Measurements from ENCODE around the gene SLC9B2. TPM values are rescaled to one million over a fixed set of nuclear protein-coding genes. Genes with fewer than 3 reads are reported as not detected.
A peak's percentile ranks its signal among the peaks of the same experiment; 100 is the strongest.

Gene SLC9B2
- total RNA-seq, 2 experiments from 2014 or later, result 35.6 to 40.2 TPM

DNA sequence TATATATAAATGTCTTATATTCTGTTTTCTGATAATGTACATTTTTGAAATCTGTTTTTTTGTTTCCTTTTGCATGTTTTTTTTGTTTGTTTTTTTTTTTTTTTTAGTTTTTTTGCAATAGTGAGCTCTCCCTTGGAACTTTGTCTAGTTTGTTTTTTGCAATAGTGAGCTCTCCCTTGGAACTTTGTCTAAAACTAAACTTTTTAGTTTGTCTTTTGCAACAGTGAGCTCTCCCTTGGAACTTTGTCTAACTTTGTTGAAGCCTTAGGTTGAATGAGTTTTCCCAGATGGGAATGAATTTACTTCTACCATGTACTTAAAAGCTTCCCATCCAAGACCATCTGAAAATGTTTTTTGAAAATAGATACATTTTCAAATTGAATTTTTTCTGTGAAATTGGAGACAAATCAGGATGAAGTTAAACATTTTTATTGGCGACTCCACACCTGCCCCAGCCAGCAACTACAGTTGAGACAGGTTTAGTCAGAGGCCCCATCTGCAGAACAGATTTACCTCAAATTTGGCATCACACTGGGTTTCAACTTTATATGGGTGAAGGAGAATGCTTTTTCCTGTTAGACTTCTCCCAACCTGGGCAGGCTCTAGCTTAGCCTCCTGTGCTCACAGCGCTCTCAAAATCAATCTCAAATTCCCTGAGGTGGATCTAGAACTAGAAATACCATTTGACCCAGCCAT, 16.0 kb downstream of the SLC9B2 start:
- DNase-seq (no peak), ATAC-seq (no peak)
- Mint-ChIP-seq H3K4me3 (no peak overlapping the region), H3K27me3 (no peaks in the 10 kb centered on the region), H3K4me1 (ENCODE audit: low read depth) (peaks cover 2% of the 10 kb centered on the region), H3K36me3 (ENCODE audit: low read depth) (peaks cover 40% of the 10 kb centered on the region), H3K27ac (no peak overlapping the region), H3K9me3 (no peaks in the 10 kb centered on the region)
- ChIA-PET CTCF (interaction anchor here (1.6 to 1.7 kb wide), 2 partner anchors 15 to 30 kb away, joined by 4 read pairs; no protein-coding TSS in a partner anchor), POLR2A (interaction anchor here (1.2 kb wide), 1 partner anchor 19 kb away, joined by 3 read pairs; no protein-coding TSS in a partner anchor)
- TF ChIP-seq, protein P1, sequence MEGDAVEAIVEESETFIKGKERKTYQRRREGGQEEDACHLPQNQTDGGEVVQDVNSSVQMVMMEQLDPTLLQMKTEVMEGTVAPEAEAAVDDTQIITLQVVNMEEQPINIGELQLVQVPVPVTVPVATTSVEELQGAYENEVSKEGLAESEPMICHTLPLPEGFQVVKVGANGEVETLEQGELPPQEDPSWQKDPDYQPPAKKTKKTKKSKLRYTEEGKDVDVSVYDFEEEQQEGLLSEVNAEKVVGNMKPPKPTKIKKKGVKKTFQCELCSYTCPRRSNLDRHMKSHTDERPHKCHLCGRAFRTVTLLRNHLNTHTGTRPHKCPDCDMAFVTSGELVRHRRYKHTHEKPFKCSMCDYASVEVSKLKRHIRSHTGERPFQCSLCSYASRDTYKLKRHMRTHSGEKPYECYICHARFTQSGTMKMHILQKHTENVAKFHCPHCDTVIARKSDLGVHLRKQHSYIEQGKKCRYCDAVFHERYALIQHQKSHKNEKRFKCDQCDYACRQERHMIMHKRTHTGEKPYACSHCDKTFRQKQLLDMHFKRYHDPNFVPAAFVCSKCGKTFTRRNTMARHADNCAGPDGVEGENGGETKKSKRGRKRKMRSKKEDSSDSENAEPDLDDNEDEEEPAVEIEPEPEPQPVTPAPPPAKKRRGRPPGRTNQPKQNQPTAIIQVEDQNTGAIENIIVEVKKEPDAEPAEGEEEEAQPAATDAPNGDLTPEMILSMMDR (IDR thresholded peaks at IDR 0.05), result no peak
- intact Hi-C loops (cut with micrococcal nuclease), result no loop called here

DNA sequence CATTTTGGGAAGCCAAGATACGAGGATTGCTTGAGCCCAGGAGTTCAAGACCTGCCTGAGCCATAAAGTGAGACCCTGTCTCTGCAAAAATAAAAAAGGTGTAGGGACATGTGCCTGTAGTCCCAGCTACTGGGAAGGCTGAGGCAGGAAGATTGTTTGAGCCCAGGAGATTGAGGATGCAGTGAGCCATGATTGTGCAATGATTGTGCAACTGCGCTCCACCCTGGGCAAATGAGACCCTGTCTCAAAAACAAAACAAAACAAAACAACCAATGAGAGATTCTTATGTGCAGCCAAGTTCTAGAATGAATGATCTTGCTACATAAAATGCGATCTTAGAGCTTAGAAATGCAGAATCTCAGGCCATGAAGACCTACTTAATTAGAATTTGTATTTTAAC, 22.5 kb downstream of the SLC9B2 start:
- DNase-seq, result no peak
- Mint-ChIP-seq H3K27me3 (no peaks in the 10 kb centered on the region), H3K9me3 (peaks cover 1% of the 10 kb centered on the region), H3K4me3 (no peak overlapping the region), H3K36me3 (ENCODE audit: low read depth) (peaks cover 18% of the 10 kb centered on the region), H3K27ac (no peak overlapping the region), H3K4me1 (ENCODE audit: low read depth) (peaks cover 13% of the 10 kb centered on the region)
- ChIA-PET POLR2A (no interaction called here), CTCF (interaction anchor here (0.7 kb wide), 1 partner anchor 38 kb away, joined by 3 read pairs; no protein-coding TSS in a partner anchor)
- TF ChIP-seq, protein P1 (IDR thresholded peaks at IDR 0.05), result no peak
- intact Hi-C loops (cut with micrococcal nuclease), result no loop called here
- no peak for ATAC-seq

GRCh38 chr4:103052779-103053178, 23.8 kb downstream of the SLC9B2 start:
- peaks cover 13% of the 10 kb centered on the region for H3K4me1 Mint-ChIP-seq (ENCODE audit: low read depth)
- H3K4me3 Mint-ChIP-seq, result no peak overlapping the region
- no peaks in the 10 kb centered on the region for H3K27me3 Mint-ChIP-seq
- DNase-seq, result no peak
- H3K36me3 Mint-ChIP-seq (ENCODE audit: low read depth), result peaks cover 27% of the 10 kb centered on the region
- ChIA-PET CTCF (interaction anchor here (0.8 to 1.5 kb wide), 6 partner anchors 9 to 47 kb away, joined by 3 to 9 read pairs (median 4); partner anchors contain the start of gene BDH2), POLR2A (no interaction called here)
- H3K27ac Mint-ChIP-seq, result no peak overlapping the region
- TF ChIP-seq, protein P1 (IDR thresholded peaks at IDR 0.05), result no peak
- H3K9me3 Mint-ChIP-seq, result peaks cover 1% of the 10 kb centered on the region
- ATAC-seq, result no peak
- intact Hi-C loops (cut with micrococcal nuclease), result no loop called here

DNA sequence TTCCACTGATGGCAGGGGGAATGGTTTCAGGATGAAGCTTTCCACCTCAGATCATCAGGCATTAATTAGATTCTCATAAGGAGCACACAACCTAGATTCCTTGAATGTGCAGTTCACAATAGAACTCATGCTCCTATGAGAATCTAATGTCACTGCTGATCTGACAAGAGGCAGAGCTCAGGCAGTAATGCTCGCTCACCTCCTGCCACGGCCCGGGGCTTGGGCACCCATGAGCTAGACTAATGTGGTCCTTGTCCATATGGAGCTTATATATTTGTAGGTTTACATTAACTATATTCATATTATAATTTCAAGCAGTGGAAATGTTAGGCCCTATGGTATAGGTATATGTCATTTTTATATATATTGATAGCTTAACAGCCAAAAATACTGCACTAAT, 24.4 kb downstream of the SLC9B2 start:
- no peak overlapping the region for H3K27ac Mint-ChIP-seq
- ChIA-PET CTCF (interaction anchor here (0.8 to 1.5 kb wide), 6 partner anchors 8 to 48 kb away, joined by 3 to 9 read pairs (median 4); partner anchors contain the start of gene BDH2), POLR2A (no interaction called here)
- H3K4me1 Mint-ChIP-seq (ENCODE audit: low read depth), result peaks cover 13% of the 10 kb centered on the region
- DNase-seq (no peak), ATAC-seq (no peak)
- H3K36me3 Mint-ChIP-seq (ENCODE audit: low read depth), result peaks cover 30% of the 10 kb centered on the region
- H3K4me3 Mint-ChIP-seq, result no peak overlapping the region
- peaks cover 1% of the 10 kb centered on the region for H3K9me3 Mint-ChIP-seq
- H3K27me3 Mint-ChIP-seq, result no peaks in the 10 kb centered on the region
- TF ChIP-seq, protein P1 (IDR thresholded peaks at IDR 0.05), result no peak
- intact Hi-C loops (cut with micrococcal nuclease), result no loop called here

- POLR2A ChIA-PET, result no interaction called here
- ATAC-seq (no peak), DNase-seq (no peak)
- CTCF ChIA-PET, result interaction anchor here (1.1 kb wide), 1 partner anchor 41 kb away, joined by 3 read pairs; no protein-coding TSS in a partner anchor
- Mint-ChIP-seq H3K36me3 (ENCODE audit: low read depth) (peaks cover 36% of the 10 kb centered on the region), H3K4me3 (no peak overlapping the region), H3K4me1 (ENCODE audit: low read depth) (peaks cover 13% of the 10 kb centered on the region), H3K9me3 (peaks cover 1% of the 10 kb centered on the region), H3K27me3 (no peaks in the 10 kb centered on the region), H3K27ac (peak overlapping the region; percentile 62)
- intact Hi-C loops (cut with micrococcal nuclease), result no loop called here
- TF ChIP-seq, protein P1 (IDR thresholded peaks at IDR 0.05), result no peak
Measured at GRCh38 chr4:103050736-103051436, 25.7 kb downstream of the SLC9B2 start.

Data from activated CD8-positive, alpha-beta T cell treated with anti-CD3 and anti-CD28 coated beads for 36 hours (primary cell).